HepG2 (cell line): ENCODE results near the gene TOMM20.

Experiments used
- CREBL2 ChIP-seq: sonication (generic); formaldehyde crosslinking; IDR thresholded peaks from 2 replicates; pipeline ENCODE4 v1.8.1; 2023; ENCODE audit warnings: missing genetic modification reagents, mild to moderate bottlenecking, borderline replicate concordance
- MAFK ChIP-seq, 2 experiments: IDR thresholded peaks in 1 of 2; conservative IDR thresholded peaks in 1 of 2; 2 replicates each; pipeline ENCODE4 v1.6.1; 2011; ENCODE audit warnings: improper control_type of control experiment in 2 of 2, low read length in 2 of 2
- POLR2AphosphoS5 ChIP-seq: IDR thresholded peaks from 2 replicates; pipeline ENCODE4 v1.6.1; 2012; ENCODE audit warnings: low read depth, low read length
- PRDM15 ChIP-seq: sonication (generic); formaldehyde crosslinking; IDR thresholded peaks from 2 replicates; pipeline ENCODE4 v1.4.0; 2020; ENCODE audit warnings: missing genetic modification reagents
- PREB ChIP-seq: sonication (generic); formaldehyde crosslinking; IDR thresholded peaks from 2 replicates; pipeline ENCODE4 v1.4.0; 2020; ENCODE audit warnings: missing genetic modification reagents
- SMAD9 ChIP-seq: sonication (generic); formaldehyde crosslinking; IDR thresholded peaks from 2 replicates; pipeline ENCODE4 v1.5.1; 2020; ENCODE audit warnings: mild to moderate bottlenecking, missing genetic modification reagents
- ZNF350 ChIP-seq: sonication (generic); formaldehyde crosslinking; IDR thresholded peaks from 2 replicates; pipeline ENCODE4 v1.4.0; 2020; ENCODE audit warnings: mild to moderate bottlenecking, low read depth, missing genetic modification reagents, borderline replicate concordance
- ZNF660 ChIP-seq: sonication (generic); formaldehyde crosslinking; IDR thresholded peaks from 2 replicates; pipeline ENCODE4 v1.5.1; 2020; ENCODE audit warnings: mild to moderate bottlenecking, low read depth, missing genetic modification reagents, borderline replicate concordance
- TF ChIP-seq, protein P1 (sequence below): sonication (generic); formaldehyde crosslinking; IDR thresholded peaks from one replicate; pipeline ENCODE4 v1.5.1; 2020; ENCODE audit warnings: mild to moderate bottlenecking, missing genetic modification reagents; ENCODE audit errors: not compliant biosample characterization

GRCh38 chr1:235151033-235151432, 22.4 kb upstream of the TOMM20 start:
- no peak for TF ChIP-seq PRDM15 (CRISPR knock-in tag)
- TF ChIP-seq MAFK (conservative IDR thresholded peaks at IDR 0.05 in 1 of 2, IDR thresholded peaks at IDR 0.05 in 1 of 2; ENCODE audit: low read length in 2 of 2) = no peak
- TF ChIP-seq, protein P1, sequence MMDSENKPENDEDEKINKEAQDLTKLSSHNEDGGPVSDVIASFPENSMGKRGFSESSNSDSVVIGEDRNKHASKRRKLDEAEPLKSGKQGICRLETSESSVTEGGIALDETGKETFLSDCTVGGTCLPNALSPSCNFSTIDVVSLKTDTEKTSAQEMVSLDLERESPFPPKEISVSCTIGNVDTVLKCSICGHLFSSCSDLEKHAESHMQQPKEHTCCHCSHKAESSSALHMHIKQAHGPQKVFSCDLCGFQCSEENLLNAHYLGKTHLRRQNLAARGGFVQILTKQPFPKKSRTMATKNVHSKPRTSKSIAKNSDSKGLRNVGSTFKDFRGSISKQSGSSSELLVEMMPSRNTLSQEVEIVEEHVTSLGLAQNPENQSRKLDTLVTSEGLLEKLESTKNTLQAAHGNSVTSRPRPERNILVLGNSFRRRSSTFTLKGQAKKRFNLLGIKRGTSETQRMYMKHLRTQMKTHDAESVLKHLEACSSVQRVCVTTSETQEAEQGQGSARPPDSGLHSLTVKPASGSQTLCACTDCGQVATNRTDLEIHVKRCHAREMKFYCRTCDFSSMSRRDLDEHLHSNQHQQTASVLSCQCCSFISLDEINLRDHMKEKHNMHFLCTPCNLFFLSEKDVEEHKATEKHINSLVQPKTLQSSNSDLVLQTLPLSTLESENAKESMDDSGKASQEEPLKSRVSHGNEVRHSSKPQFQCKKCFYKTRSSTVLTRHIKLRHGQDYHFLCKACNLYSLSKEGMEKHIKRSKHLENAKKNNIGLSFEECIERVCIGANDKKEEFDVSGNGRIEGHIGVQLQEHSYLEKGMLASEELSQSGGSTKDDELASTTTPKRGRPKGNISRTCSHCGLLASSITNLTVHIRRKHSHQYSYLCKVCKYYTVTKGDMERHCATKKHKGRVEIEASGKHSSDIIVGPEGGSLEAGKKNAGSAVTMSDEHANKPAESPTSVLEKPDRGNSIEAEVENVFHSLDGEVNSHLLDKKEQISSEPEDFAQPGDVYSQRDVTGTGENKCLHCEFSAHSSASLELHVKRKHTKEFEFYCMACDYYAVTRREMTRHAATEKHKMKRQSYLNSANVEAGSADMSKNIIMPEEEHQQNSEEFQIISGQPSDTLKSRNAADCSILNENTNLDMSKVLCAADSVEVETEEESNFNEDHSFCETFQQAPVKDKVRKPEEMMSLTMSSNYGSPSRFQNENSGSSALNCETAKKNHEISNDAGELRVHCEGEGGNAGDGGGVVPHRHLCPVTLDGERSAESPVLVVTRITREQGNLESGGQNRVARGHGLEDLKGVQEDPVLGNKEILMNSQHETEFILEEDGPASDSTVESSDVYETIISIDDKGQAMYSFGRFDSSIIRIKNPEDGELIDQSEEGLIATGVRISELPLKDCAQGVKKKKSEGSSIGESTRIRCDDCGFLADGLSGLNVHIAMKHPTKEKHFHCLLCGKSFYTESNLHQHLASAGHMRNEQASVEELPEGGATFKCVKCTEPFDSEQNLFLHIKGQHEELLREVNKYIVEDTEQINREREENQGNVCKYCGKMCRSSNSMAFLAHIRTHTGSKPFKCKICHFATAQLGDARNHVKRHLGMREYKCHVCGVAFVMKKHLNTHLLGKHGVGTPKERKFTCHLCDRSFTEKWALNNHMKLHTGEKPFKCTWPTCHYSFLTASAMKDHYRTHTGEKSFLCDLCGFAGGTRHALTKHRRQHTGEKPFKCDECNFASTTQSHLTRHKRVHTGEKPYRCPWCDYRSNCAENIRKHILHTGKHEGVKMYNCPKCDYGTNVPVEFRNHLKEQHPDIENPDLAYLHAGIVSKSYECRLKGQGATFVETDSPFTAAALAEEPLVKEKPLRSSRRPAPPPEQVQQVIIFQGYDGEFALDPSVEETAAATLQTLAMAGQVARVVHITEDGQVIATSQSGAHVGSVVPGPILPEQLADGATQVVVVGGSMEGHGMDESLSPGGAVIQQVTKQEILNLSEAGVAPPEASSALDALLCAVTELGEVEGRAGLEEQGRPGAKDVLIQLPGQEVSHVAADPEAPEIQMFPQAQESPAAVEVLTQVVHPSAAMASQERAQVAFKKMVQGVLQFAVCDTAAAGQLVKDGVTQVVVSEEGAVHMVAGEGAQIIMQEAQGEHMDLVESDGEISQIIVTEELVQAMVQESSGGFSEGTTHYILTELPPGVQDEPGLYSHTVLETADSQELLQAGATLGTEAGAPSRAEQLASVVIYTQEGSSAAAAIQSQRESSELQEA (CRISPR knock-in tag) = no peak
- TF ChIP-seq ZNF350 (CRISPR knock-in tag) = no peak
- no peak for TF ChIP-seq PREB (CRISPR knock-in tag)
- no peak for TF ChIP-seq POLR2AphosphoS5
- TF ChIP-seq ZNF660 (CRISPR knock-in tag) = no peak
- TF ChIP-seq CREBL2 (CRISPR knock-in tag) = no peak
- TF ChIP-seq SMAD9 (CRISPR knock-in tag) = no peak
